ENCODE measurements around the gene LIN28A. TPM values are rescaled to one million over a fixed set of nuclear protein-coding genes. Genes with fewer than 3 reads are reported as not detected.

Gene LIN28A
- total and polyA plus RNA-seq, 8 donors, result 1.2 TPM; not detected in 7

- no peak overlapping the region for H3K4me3 ChIP-seq
- peak; percentile 58 to 79 (median 76) for TF ChIP-seq CTCF (IDR thresholded peaks at IDR 0.05)
- peaks cover 0 to 12% (median 0%) of the 10 kb centered on the region in 4 donors for H3K27me3 ChIP-seq
- no peaks in the 10 kb centered on the region for H3K36me3 ChIP-seq
- no peaks in the 10 kb centered on the region for H3K9me3 ChIP-seq
- no peak for FAIRE-seq
- no peak overlapping the region for H3K27ac ChIP-seq
- peak; percentile 54 to 91 (median 78) for DNase-seq
- peak; percentile 80 to 98 (median 92) for ATAC-seq
- H3K4me1 ChIP-seq, result no peaks in the 10 kb centered on the region
- intact Hi-C loops (cut with DNase I), result no loop called here
- WGBS, 2 donors, result 20 to 21% methylated on average over 9 of the region's 9 CpGs
Observed at GRCh38 chr1:26417111-26417759, 6.6 kb downstream of the LIN28A start.

- H3K27ac ChIP-seq, result no peak overlapping the region
- peaks cover 0 to 4% (median 0%) of the 10 kb centered on the region in 4 donors for H3K27me3 ChIP-seq
- ATAC-seq (peak in 2 of 4 donors; percentile 30 to 35), DNase-seq (peak in 1 of 6 donors; percentile 31), FAIRE-seq (no peak)
- 32 to 36% methylated on average over 5 of the region's 5 CpGs for WGBS, 2 donors
- H3K4me1 ChIP-seq, result no peaks in the 10 kb centered on the region
- H3K9me3 ChIP-seq, result no peaks in the 10 kb centered on the region
- intact Hi-C loops (cut with DNase I), result no loop called here
- H3K36me3 ChIP-seq, result no peaks in the 10 kb centered on the region
- no peak for TF ChIP-seq CTCF (IDR thresholded peaks at IDR 0.05)
- H3K4me3 ChIP-seq, result no peak overlapping the region
Observed at GRCh38 chr1:26418865-26419349, 8.3 kb downstream of the LIN28A start.

DNA sequence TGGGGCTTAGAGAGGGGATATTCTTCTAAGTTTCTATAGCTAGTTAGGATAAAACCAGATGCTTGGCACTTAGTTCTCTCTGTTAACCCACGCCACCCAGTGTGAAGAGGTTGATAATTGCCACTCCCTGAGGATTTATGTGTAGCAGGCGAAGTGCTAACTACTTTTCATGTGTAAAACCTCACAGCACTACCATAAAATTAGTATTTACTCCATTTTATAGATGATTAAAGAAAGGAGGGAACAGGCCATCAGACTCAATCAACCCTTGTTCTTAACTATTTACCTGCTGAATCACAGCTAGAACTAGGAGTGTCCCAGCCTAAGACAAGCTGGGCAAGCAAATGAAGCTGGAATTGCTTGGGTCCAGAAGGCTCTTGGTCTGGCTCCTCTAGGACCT is 8.9 kb downstream of the LIN28A start:
- FAIRE-seq, result no peak

DNA sequence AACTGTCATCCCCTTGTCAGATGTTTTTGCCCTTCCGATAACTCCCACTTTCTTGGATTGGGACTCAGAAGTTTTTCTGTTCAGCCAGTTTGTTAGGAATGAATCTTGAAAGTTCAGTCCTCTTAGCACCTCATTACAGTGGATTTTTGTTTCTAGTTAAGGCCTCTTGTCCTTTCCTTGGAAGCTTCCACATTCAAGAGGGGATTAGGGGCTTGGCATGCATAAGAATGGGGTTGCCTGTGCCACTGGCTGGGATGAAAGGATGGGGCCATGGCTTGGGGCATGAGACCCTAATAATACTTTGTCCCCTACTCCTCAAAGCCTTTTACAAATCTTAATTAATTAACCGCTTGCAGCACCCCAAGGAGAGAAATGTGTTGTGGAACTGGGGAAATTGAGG is 19.1 kb downstream of the LIN28A start:
- no peak overlapping the region for H3K27ac ChIP-seq
- peaks cover 3 to 16% (median 9%) of the 10 kb centered on the region in 3 donors for H3K4me1 ChIP-seq
- 90 to 96% methylated on average over 2 of the region's 2 CpGs for WGBS, 2 donors
- no peak for TF ChIP-seq CTCF (IDR thresholded peaks at IDR 0.05)
- ATAC-seq, result no peak
- intact Hi-C loops (cut with DNase I), result no loop called here
- no peak for DNase-seq
- no peaks in the 10 kb centered on the region for H3K27me3 ChIP-seq
- no peak overlapping the region for H3K4me3 ChIP-seq
- no peaks in the 10 kb centered on the region for H3K36me3 ChIP-seq
- H3K9me3 ChIP-seq, result no peaks in the 10 kb centered on the region
- FAIRE-seq, result no peak

More for the DNA sequence above, 8.9 kb downstream of the LIN28A start:
- 75 to 81% methylated on average over 2 of the region's 2 CpGs for WGBS, 2 donors
- no peak overlapping the region for H3K4me3 ChIP-seq
- no peaks in the 10 kb centered on the region for H3K36me3 ChIP-seq
- TF ChIP-seq CTCF (IDR thresholded peaks at IDR 0.05), result no peak
- no peaks in the 10 kb centered on the region for H3K9me3 ChIP-seq
- ATAC-seq, result no peak
- intact Hi-C loops (cut with DNase I), result no loop called here
- H3K27ac ChIP-seq, result no peak overlapping the region
- H3K27me3 ChIP-seq, result peaks cover 0 to 3% (median 0%) of the 10 kb centered on the region in 4 donors
- DNase-seq, result no peak
- H3K4me1 ChIP-seq, result no peaks in the 10 kb centered on the region

All from pancreas (tissue), 10 donors.